ENCODE results near the gene NFE2L3. TPM values are rescaled to one million over a fixed set of nuclear protein-coding genes. Genes with fewer than 3 reads are reported as not detected.

Gene NFE2L3
- total and polyA plus RNA-seq, 2 of the 4 experiments (the other 2 are of a cell fraction), result 28.0 to 43.2 TPM

- ChIA-PET CTCF (no interaction called here), POLR2A (ENCODE audit: unreplicated experiment) (no interaction called here)
- Histone ChIP-seq H4K91ac (ENCODE audit: insufficient read depth, low read depth, low read length) (no peak overlapping the region), H4K20me1 (ENCODE audit: insufficient read depth, low read length) (no peaks in the 10 kb centered on the region; the same call in 1 of the 2 replicates), H3K9ac (ENCODE audit: low read depth, low read length) (no peak overlapping the region), H3K14ac (replicated peaks; ENCODE audit: low read depth, low read length) (no peak overlapping the region), H2BK20ac (ENCODE audit: low read depth, low read length) (no peak overlapping the region), H3K9me1 (ENCODE audit: insufficient read depth, low read length) (no peaks in the 10 kb centered on the region), H3K4me2 (ENCODE audit: low read depth, low read length) (no peak overlapping the region), H2BK120ac (ENCODE audit: low read depth, low read length) (no peak overlapping the region), H3K18ac (ENCODE audit: low read depth, low read length) (no peak overlapping the region), H2BK5ac (ENCODE audit: low read depth, low read length, poor library complexity, severe bottlenecking) (no peak overlapping the region), H4K8ac (ENCODE audit: low read depth in 2 of 2, low read length in 2 of 2) (no peak overlapping the region), H3K36me3 (ENCODE audit: control insufficient read depth, insufficient read depth, low read length) (peaks cover 25% of the 10 kb centered on the region), H2BK15ac (ENCODE audit: low read depth, low read length) (no peak overlapping the region), H3K56ac (ENCODE audit: extremely low read depth, insufficient read depth, low read length) (no peak overlapping the region), H2AFZ (replicated peaks; ENCODE audit: low read length, poor library complexity) (no peak overlapping the region), H3K9me3 (ENCODE audit: control insufficient read depth, insufficient read depth, low read length) (no peaks in the 10 kb centered on the region), H3K27ac (ENCODE audit: insufficient read depth, low read length) (no peak overlapping the region), H3K27me3 (ENCODE audit: control insufficient read depth, insufficient read depth, low read length) (no peaks in the 10 kb centered on the region), H2AK9ac (replicated peaks; ENCODE audit: low read depth, low read length, poor library complexity) (no peak overlapping the region), H3K23ac (ENCODE audit: low read depth, low read length) (no peak overlapping the region), H3K4me1 (ENCODE audit: control insufficient read depth, insufficient read depth, low read length) (no peaks in the 10 kb centered on the region), H3K4me3 (ENCODE audit: insufficient read depth, low read depth, low read length) (no peak overlapping the region), H3K79me1 (ENCODE audit: low read depth in 1 of 2, low read length in 2 of 2) (peaks cover 10 to 12% of the 10 kb centered on the region in 2 experiments; a peak in 2 of 4 replicates), H4K5ac (ENCODE audit: low read depth, low read length) (no peak overlapping the region), H2AK5ac (ENCODE audit: low read depth, low read length) (no peak overlapping the region), H3K4ac (ENCODE audit: low read depth, low read length) (no peak overlapping the region)
- in situ Hi-C loops (cut with MboI; ENCODE audit: low sequenced_read_pairs), result loop anchor here (25.0 kb wide), 2 partner anchors 448 to 648 kb away; partner anchors contain the start of gene SKAP2
- DNase-seq (no peak), ATAC-seq (ENCODE audit: low read depth) (no peak)
- intact Hi-C loops (cut with micrococcal nuclease), result no loop called here
- WGBS, 2 experiments (ENCODE audit: extremely low coverage in 2 of 2, insufficient read length in 1 of 2), result no CpG with 5 or more reads among the region's 5 CpGs
- dilution Hi-C loops (cut with HindIII; ENCODE audit: low sequenced_read_pairs, unreplicated experiment), result no loop called here
- TF ChIP-seq RAD21 (IDR thresholded peaks at IDR 0.05; ENCODE audit: low read length) (no peak), RCOR1 (IDR thresholded peaks at IDR 0.05; ENCODE audit: insufficient replicate concordance, low read length) (no peak), CTCF (conservative IDR thresholded peaks at IDR 0.05; ENCODE audit: low read depth, low read length) (no peak), MAZ (IDR thresholded peaks at IDR 0.05; ENCODE audit: borderline replicate concordance, low read depth, low read length) (no peak), CEBPB (IDR thresholded peaks at IDR 0.05; ENCODE audit: low read depth, low read length) (0 out of 2 replicates have a peak, but pooled peaks have one; percentile 11)
- no TSS peak for BruUV-seq (replicated peaks)
Measured at GRCh38 chr7:26213807-26214515, 62.0 kb downstream of the NFE2L3 start.
